Adrenal gland (tissue), 12 donors: ENCODE data around the gene ATXN1L. TPM values are rescaled to one million over a fixed set of nuclear protein-coding genes. Genes with fewer than 3 reads are reported as not detected.

ENCODE experiments used
- DNase-seq, 7 donors: peaks; one replicate each; pipeline ENCODE4 v3.0.0-alpha.2; 2019 to 2020
- H3K27ac ChIP-seq, 5 donors: fragments of 200-600 bp; sonication (generic) in 4 of 5; 1 replicate in 3 of 5; 2 replicates in 2 of 5; pipeline versions ENCODE4 v1.5.1 to v1.8.0; 2016 to 2020; ENCODE audit warnings: mild to moderate bottlenecking in 1 of 5
- H3K27me3 ChIP-seq: fragments of 200-600 bp; 2 replicates; pipeline ENCODE4 v1.8.0; 2021
- H3K36me3 ChIP-seq, 2 donors: fragments of 200-600 bp; replicated peaks in 1 of 2; 1 replicate in 1 of 2; 2 replicates in 1 of 2; pipeline versions ENCODE4 v1.5.1 to v1.8.0; 2018 to 2022
- H3K4me1 ChIP-seq, 2 donors: fragments of 200-600 bp; replicated peaks in 1 of 2; 1 replicate in 1 of 2; 2 replicates in 1 of 2; pipeline versions ENCODE4 v1.5.1 to v1.8.0; 2018 to 2021
- H3K4me3 ChIP-seq, 4 donors: fragments of 200-600 bp; sonication (generic) in 3 of 4; one replicate each; pipeline ENCODE4 v1.5.1; 2016 to 2018
- H3K9me3 ChIP-seq, 3 donors: fragments of 200-600 bp; sonication (generic) in 1 of 3; replicated peaks in 1 of 3; 1 replicate in 2 of 3; 2 replicates in 1 of 3; pipeline versions ENCODE4 v1.5.1 to v1.8.0; 2016 to 2021
- CTCF ChIP-seq, 6 experiments: fragments of 450-650 bp in 4 of 6; fragments of 200-600 bp in 2 of 6; sonication (generic) in 1 of 6; IDR thresholded peaks; 1 replicate in 5 of 6; 2 replicates in 1 of 6; pipeline versions ENCODE4 v1.5.1 to v1.8.0; 2016 to 2021; ENCODE audit warnings: antibody characterized with exemption in 6 of 6, mild to moderate bottlenecking in 2 of 6, moderate library complexity in 1 of 6
- POLR2A ChIP-seq, 2 donors: fragments of 450-650 bp; IDR thresholded peaks; one replicate each; pipeline ENCODE4 v1.6.1; 2017; ENCODE audit warnings: antibody characterized with exemption in 2 of 2, mild to moderate bottlenecking in 2 of 2, moderate library complexity in 1 of 2
- WGBS, 4 donors: extraction: QIAGEN DNeasy Blood & Tissue Kit in 2 of 4; methylation state at CpG; one replicate each; pipeline versions ENCODE4 v1.1.5 to v1.1.7; 2013 to 2017; 5-methylcytosine and 5-hydroxymethylcytosine counted together
- intact Hi-C, 2 donors: fragments of 100-400 bp; cut with DNase I; formaldehyde crosslinking; loops; one replicate each; pipeline versions ENCODE4 v1.14.1 to v1.15.0; 2022 to 2023
- polyA plus RNA-seq, 3 donors: library from polyadenylated mRNA; stranded (reverse); fragments of 200-250 nt in 2 of 3; fragments of 350-450 nt in 1 of 3; fragmentation: Illumina TruSeq in 1 of 3; extraction: RNeasy Lipid Tissue Mini Kit (QIAGEN cat#74804) in 1 of 3; gene quantifications; one replicate each; pipeline ENCODE4 v1.2.3, GENCODE V29; 2013 to 2014
- total RNA-seq, 9 donors: library from RNA; depleted of rRNA in 4 of 9; stranded (reverse); fragments of >200 nt in 4 of 9; fragments of 120-200 nt in 1 of 9; fragmentation: NEBNext Ultra II Directional in 1 of 9; extraction: Animal tissue kit (Norgen Biotek cat#: 25700) in 1 of 9; gene quantifications; one replicate each; pipeline versions ENCODE4 v1.1.0 to v1.2.4, GENCODE V29; 2013 to 2023
- donor health status: healthy with polysubstance abuse.
- donor health status: Bipolar disorder and iron deficiency.
- donor health status: DM: yes; HTN: yes; CAD: no.
- donor health status: DM: no; HTN: no; CAD: no.
- donor health status: DM: no; HTN: no; CAD: no.
- donor health status: DM: yes; HTN: yes; CAD: no.

Gene ATXN1L
- total and polyA plus RNA-seq, 12 donors = 4.9 to 27.1 (median 18.7) TPM

- intact Hi-C loops = no loop called here
- Histone ChIP-seq H3K36me3 (no peaks in the 10 kb centered on the region), H3K4me3 (peak within 1 kb of the TSS; percentile 59 to 89 (median 83)), H3K27me3 (no peaks in the 10 kb centered on the region), H3K9me3 (no peaks in the 10 kb centered on the region), H3K4me1 (peaks cover 15 to 41% of the 10 kb centered on the region in 2 donors), H3K27ac (peak within 1 kb of the TSS; percentile 94 to 100 (median 99))
- TF ChIP-seq POLR2A (IDR thresholded peaks at IDR 0.05) (peak; percentile 88 to 94), CTCF (IDR thresholded peaks at IDR 0.05) (peak in 3 of 6 experiments; percentile 2 to 29 (median 9))
- 0 to 1% (median 0%) methylated on average over 19 to 67 of the region's 67 CpGs for WGBS, 4 donors
- peak; percentile 98 to 99 (median 99) for DNase-seq
These were observed 49.3 kb downstream of the ATXN1L start, which contains the start of gene IST1 for GRCh38 chr16:71894921-71895678. Gene IST1, plus strand, starts transcription at chr16:71895531. Its CDS starts 20,110 bp downstream, at chr16:71915641.

GRCh38 chr16:71895679-71896365, 50.0 kb downstream of the ATXN1L start:
- WGBS, 4 donors = 0 to 1% (median 0%) methylated on average over 15 to 44 of the region's 44 CpGs
- H3K36me3 ChIP-seq = no peaks in the 10 kb centered on the region
- TF ChIP-seq CTCF (IDR thresholded peaks at IDR 0.05) (no peak), POLR2A (IDR thresholded peaks at IDR 0.05) (no peak)
- H3K4me3 ChIP-seq = peak overlapping the region; percentile 59 to 89 (median 78)
- H3K9me3 ChIP-seq = no peaks in the 10 kb centered on the region
- H3K27me3 ChIP-seq = no peaks in the 10 kb centered on the region
- peaks cover 20 to 49% of the 10 kb centered on the region in 2 donors for H3K4me1 ChIP-seq
- DNase-seq = peak in 5 of 7 donors; percentile 41 to 60 (median 50)
- intact Hi-C loops = no loop called here
- H3K27ac ChIP-seq = peak overlapping the region; percentile 94 to 100 (median 99)

GRCh38 chr16:71896764-71897368, 51.1 kb downstream of the ATXN1L start:
- WGBS, 4 donors = 38 to 49% (median 41%) methylated on average over 15 of the region's 15 CpGs
- peaks cover 20 to 59% of the 10 kb centered on the region in 2 donors for H3K4me1 ChIP-seq
- H3K27ac ChIP-seq = peak overlapping the region in 2 of 5 donors; percentile 21 to 99

More at GRCh38 chr16:71896764-71897368, 51.1 kb downstream of the ATXN1L start:
- TF ChIP-seq POLR2A (IDR thresholded peaks at IDR 0.05) (no peak), CTCF (IDR thresholded peaks at IDR 0.05) (no peak)
- H3K9me3 ChIP-seq = no peaks in the 10 kb centered on the region
- peak overlapping the region in 2 of 4 donors; percentile 59 to 89 for H3K4me3 ChIP-seq
- DNase-seq = no peak
- intact Hi-C loops = no loop called here
- no peaks in the 10 kb centered on the region for H3K36me3 ChIP-seq
- no peaks in the 10 kb centered on the region for H3K27me3 ChIP-seq
